A673 (cell line): ENCODE data around the gene SEBOX. TPM values are rescaled to one million over a fixed set of nuclear protein-coding genes. Genes with fewer than 3 reads are reported as not detected.

Experiments
- BruUV-seq: library from RNA; stranded (reverse); fragments of 400-500 nt; replicated peaks from 2 replicates; lab custom pipeline; 2021; lab: Mats Ljungman, UMichigan
- CTCF ChIA-PET: fragments of 300-600 bp; sonication (Branson Sonifier 250); formaldehyde crosslinking; loops from one replicate; lab custom pipeline; 2022; ENCODE audit warnings: antibody characterized with exemption; lab: Charles Lee
- POLR2A ChIA-PET: fragments of 300-600 bp; sonication (Branson Sonifier 250); formaldehyde crosslinking; loops from one replicate; lab custom pipeline; 2022; ENCODE audit warnings: antibody characterized with exemption; ENCODE audit not compliant: low non-redundant PET; lab: Charles Lee
- DNase-seq: peaks from one replicate; pipeline ENCODE4 v3.0.0-alpha.2; 2015; ENCODE audit warnings: low spot score
- H3K27ac ChIP-seq: fragments of 200-600 bp; sonication (generic); 2 replicates; pipeline ENCODE4 v1.5.1; 2016; ENCODE audit warnings: mixed run types, low read depth, mild to moderate bottlenecking, mixed read lengths, antibody characterized with exemption, low read length; ENCODE audit not compliant: poor library complexity, severe bottlenecking
- H3K27me3 ChIP-seq: fragments of 200-600 bp; sonication (generic); replicated peaks from 2 replicates; pipeline ENCODE4 v1.6.1; 2017; ENCODE audit warnings: mixed run types, low read depth, mild to moderate bottlenecking, mixed read lengths, antibody characterized with exemption, low read length; ENCODE audit not compliant: insufficient read depth, poor library complexity
- H3K36me3 ChIP-seq: fragments of 200-600 bp; sonication (generic); 2 replicates; pipeline ENCODE4 v1.6.1; 2016; ENCODE audit warnings: mixed run types, mild to moderate bottlenecking, mixed read lengths, antibody characterized with exemption, low read length; ENCODE audit not compliant: insufficient read depth, poor library complexity, severe bottlenecking
- H3K4me1 ChIP-seq: fragments of 200-600 bp; sonication (generic); 2 replicates; pipeline ENCODE4 v1.6.1; 2017; ENCODE audit warnings: mixed run types, mild to moderate bottlenecking, mixed read lengths, antibody characterized with exemption, low read length; ENCODE audit not compliant: insufficient read depth, poor library complexity, severe bottlenecking
- H3K4me3 ChIP-seq: fragments of 200-600 bp; sonication (generic); 2 replicates; pipeline ENCODE4 v1.5.1; 2016; ENCODE audit warnings: low read depth, mixed run types, mild to moderate bottlenecking, mixed read lengths, low read length; ENCODE audit not compliant: poor library complexity, severe bottlenecking
- H3K9me3 ChIP-seq: fragments of 200-600 bp; sonication (generic); 2 replicates; pipeline ENCODE4 v1.6.1; 2016; ENCODE audit warnings: mixed run types, low read depth, mild to moderate bottlenecking, mixed read lengths, antibody characterized with exemption, low read length; ENCODE audit not compliant: poor library complexity, severe bottlenecking
- CTCF ChIP-seq: fragments of 300-800, 200-600 bp; sonication (generic); conservative IDR thresholded peaks from 2 replicates; pipeline ENCODE4 v1.5.1; 2017; ENCODE audit warnings: low read depth, mild to moderate bottlenecking, antibody characterized with exemption, low read length, moderate library complexity, mixed read lengths
- EZH2 ChIP-seq: fragments of 200-600 bp; sonication (generic); IDR thresholded peaks from 2 replicates; pipeline ENCODE4 v1.6.1; 2017; ENCODE audit warnings: borderline replicate concordance, low read depth, mild to moderate bottlenecking, mixed read lengths, antibody characterized with exemption, low read length; ENCODE audit not compliant: poor library complexity, severe bottlenecking
- intact Hi-C: fragments of 100-400 bp; cut with micrococcal nuclease; formaldehyde crosslinking; loops from one replicate; pipeline ENCODE4 v1.10.0; 2022; ENCODE audit not compliant: unreplicated experiment
- total RNA-seq: library from RNA; stranded (reverse); gene quantifications from 2 replicates; pipeline ENCODE4 v1.2.3, GENCODE V29; 2021

The SEBOX gene
- total RNA-seq, 1 experiment from 2014 or later, result not detected

GRCh38 chr17:28399808-28400207 is 34.8 kb upstream of the SEBOX start:
- intact Hi-C loops, result no loop called here
- Histone ChIP-seq H3K9me3 (no peaks in the 10 kb centered on the region), H3K27me3 (no peaks in the 10 kb centered on the region), H3K36me3 (peaks cover 6% of the 10 kb centered on the region), H3K4me1 (no peaks in the 10 kb centered on the region), H3K27ac (no peak overlapping the region), H3K4me3 (no peak overlapping the region)
- ChIA-PET CTCF (no interaction called here), POLR2A (no interaction called here)
- TF ChIP-seq CTCF (no peak), EZH2 (no peak)
- DNase-seq, result no peak
- no TSS peak for BruUV-seq

GRCh38 chr17:28398280-28398981 is 33.4 kb upstream of the SEBOX start:
- intact Hi-C loops, result no loop called here
- DNase-seq, result no peak
- no peaks in the 10 kb centered on the region for H3K9me3 ChIP-seq
- no peak for TF ChIP-seq EZH2
- no peak for TF ChIP-seq CTCF
- H3K36me3 ChIP-seq, result peaks cover 6% of the 10 kb centered on the region
- H3K27me3 ChIP-seq, result no peaks in the 10 kb centered on the region
- no peak overlapping the region for H3K4me3 ChIP-seq
- H3K4me1 ChIP-seq, result no peaks in the 10 kb centered on the region
- POLR2A ChIA-PET, result interaction anchor here (0.6 kb wide), 1 partner anchor 1811 kb away, joined by 9 read pairs; no protein-coding TSS in a partner anchor
- no TSS peak for BruUV-seq
- H3K27ac ChIP-seq, result no peak overlapping the region
- CTCF ChIA-PET, result no interaction called here

GRCh38 chr17:28397687-28398279 is 32.8 kb upstream of the SEBOX start:
- TF ChIP-seq CTCF, result no peak
- no peak for TF ChIP-seq EZH2
- no peaks in the 10 kb centered on the region for H3K27me3 ChIP-seq
- no peak for DNase-seq
- H3K36me3 ChIP-seq, result peaks cover 9% of the 10 kb centered on the region
- CTCF ChIA-PET, result no interaction called here
- POLR2A ChIA-PET, result interaction anchor here (0.6 kb wide), 1 partner anchor 1811 kb away, joined by 9 read pairs; no protein-coding TSS in a partner anchor
- intact Hi-C loops, result no loop called here
- H3K4me3 ChIP-seq, result no peak overlapping the region
- no peak overlapping the region for H3K27ac ChIP-seq
- no peaks in the 10 kb centered on the region for H3K9me3 ChIP-seq
- TSS peak; percentile 12 for BruUV-seq
- H3K4me1 ChIP-seq, result no peaks in the 10 kb centered on the region
